Hepatocyte (in vitro differentiated cells): ENCODE results near the gene EXPH5. TPM values are rescaled to one million over a fixed set of nuclear protein-coding genes. Genes with fewer than 3 reads are reported as not detected.
A peak's percentile ranks its signal among the peaks of the same experiment; 100 is the strongest.

Source experiments
- DNase-seq: peaks from one replicate; pipeline ENCODE4 v3.0.0-alpha.2; 2016; ENCODE audit warnings: low spot score
- H2AFZ ChIP-seq: fragments of 200-600 bp; sonication (generic); 2 replicates; pipeline ENCODE4 v1.6.0; 2016; ENCODE audit warnings: antibody characterized with exemption, mild to moderate bottlenecking
- H3K27ac ChIP-seq: fragments of 200-600 bp; sonication (generic); 2 replicates; pipeline ENCODE4 v1.5.1; 2016; ENCODE audit warnings: mild to moderate bottlenecking
- H3K27me3 ChIP-seq: fragments of 200-600 bp; sonication (generic); 2 replicates; pipeline ENCODE4 v1.6.1; 2016
- H3K36me3 ChIP-seq: fragments of 200-600 bp; sonication (generic); replicated peaks from 2 replicates; pipeline ENCODE4 v1.5.1; 2016; ENCODE audit warnings: low read depth; ENCODE audit not compliant: insufficient read depth
- H3K4me1 ChIP-seq: fragments of 200-600 bp; sonication (generic); 2 replicates; pipeline ENCODE4 v1.5.1; 2016; ENCODE audit warnings: mild to moderate bottlenecking, moderate library complexity; ENCODE audit not compliant: insufficient read depth
- H3K4me2 ChIP-seq: fragments of 200-600 bp; sonication (generic); 2 replicates; pipeline ENCODE4 v1.6.0; 2016
- H3K4me3 ChIP-seq: fragments of 200-600 bp; sonication (generic); 2 replicates; pipeline ENCODE4 v1.5.1; 2016; ENCODE audit warnings: mild to moderate bottlenecking
- H3K79me2 ChIP-seq: fragments of 200-600 bp; sonication (generic); 2 replicates; pipeline ENCODE4 v1.6.0; 2017; ENCODE audit warnings: mild to moderate bottlenecking
- H3K9me2 ChIP-seq: fragments of 200-600 bp; sonication (generic); replicated peaks from 2 replicates; pipeline ENCODE4 v1.6.0; 2017; ENCODE audit warnings: mild to moderate bottlenecking; ENCODE audit not compliant: insufficient read depth
- H3K9me3 ChIP-seq: fragments of 200-600 bp; sonication (generic); 2 replicates; pipeline ENCODE4 v1.5.1; 2016; ENCODE audit warnings: low read depth, mild to moderate bottlenecking
- H4K20me1 ChIP-seq: fragments of 200-600 bp; sonication (generic); 2 replicates; pipeline ENCODE4 v1.6.0; 2016; ENCODE audit warnings: mild to moderate bottlenecking; ENCODE audit not compliant: insufficient read depth, poor library complexity, severe bottlenecking
- EZH2 ChIP-seq: fragments of 200-600 bp; sonication (generic); IDR thresholded peaks from 2 replicates; pipeline ENCODE4 v1.6.1; 2016; ENCODE audit warnings: antibody characterized with exemption, mild to moderate bottlenecking, borderline replicate concordance
- EZH2phosphoT487 ChIP-seq: fragments of 200-600 bp; sonication (generic); IDR thresholded peaks from one replicate; pipeline ENCODE4 v1.6.1; 2018; ENCODE audit warnings: antibody characterized with exemption, mild to moderate bottlenecking, low read depth, moderate library complexity; ENCODE audit not compliant: unreplicated experiment, severe bottlenecking
- WGBS: methylation state at CpG from one replicate; pipeline ENCODE4 v1.1.6; 2016; ENCODE audit warnings: low lambda C conversion rate; ENCODE audit errors: missing lambda C conversion rate; 5-methylcytosine and 5-hydroxymethylcytosine counted together
- polyA plus RNA-seq: library from polyadenylated mRNA; unstranded; fragments of >200 nt; fragmentation: Nextera tagmentation; extraction: Ambion mirVana; gene quantifications from 2 replicates; pipeline ENCODE4 v1.2.1, GENCODE V29; 2016
- total RNA-seq: library from RNA; depleted of rRNA; stranded (reverse); fragments of >200 nt; gene quantifications from 2 replicates; pipeline ENCODE4 v1.2.3, GENCODE V29; 2014
- TF ChIP-seq, protein P1 (sequence below): fragments of 200-600 bp; sonication (generic); IDR thresholded peaks from 2 replicates; pipeline ENCODE4 v1.5.1; 2016; ENCODE audit warnings: antibody characterized with exemption, mild to moderate bottlenecking; ENCODE audit not compliant: poor library complexity

EXPH5 gene
- total and polyA plus RNA-seq, 2 experiments from 2014 or later, result 1.8 to 4.5 TPM

DNA sequence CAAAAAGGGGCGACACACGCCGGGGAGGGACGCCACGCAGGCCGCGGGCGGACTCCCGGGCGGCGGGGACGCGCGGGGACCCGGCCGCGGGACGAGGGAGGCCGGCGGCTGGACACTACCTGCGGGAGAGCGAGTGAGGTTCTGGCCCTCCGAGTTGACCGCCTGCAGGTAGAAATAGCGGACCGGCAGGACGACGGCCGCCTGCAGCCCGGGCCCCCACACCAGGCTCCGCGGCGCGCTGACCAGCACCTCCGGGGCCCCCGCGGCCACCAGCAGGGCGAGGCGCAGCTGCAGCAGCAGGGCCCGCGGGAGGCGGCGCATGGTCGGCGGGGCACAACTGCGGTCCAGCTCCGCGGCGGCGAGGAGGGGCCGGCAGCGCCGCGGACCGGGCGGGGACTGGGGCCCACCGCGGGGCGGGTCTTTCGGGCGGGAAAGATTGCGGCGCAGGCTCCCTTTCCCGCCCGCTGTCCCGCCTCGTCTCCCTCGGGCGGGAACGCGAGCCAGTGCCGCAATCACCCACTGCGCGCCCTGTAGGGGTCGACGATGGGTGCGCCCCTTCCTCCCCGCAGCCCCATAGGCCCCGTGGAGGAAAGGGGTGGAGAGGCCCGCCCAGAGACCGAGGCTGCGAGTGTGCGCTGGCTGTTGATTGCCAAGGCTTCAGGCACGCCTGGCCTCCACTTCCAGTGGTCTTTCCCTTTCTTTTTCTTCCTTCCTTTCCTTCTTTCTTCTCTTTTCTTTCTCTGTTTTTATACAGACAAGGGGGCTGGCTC lies 95.3 kb downstream of the EXPH5 start, which contains the start of gene POGLUT3:
Gene POGLUT3 (minus strand): TSS at position 339 of the 770 bp plus-strand sequence. CDS start 18 bp downstream, at position 321.
- H2AFZ ChIP-seq, result peak within 1 kb of the TSS; percentile 71
- no peaks in the 10 kb centered on the region for H3K27me3 ChIP-seq
- H3K36me3 ChIP-seq, result no peaks in the 10 kb centered on the region
- peak; percentile 86 for DNase-seq
- H4K20me1 ChIP-seq, result no peaks in the 10 kb centered on the region
- H3K79me2 ChIP-seq, result peaks cover 17% of the 10 kb centered on the region
- peak within 1 kb of the TSS; percentile 25 for H3K4me3 ChIP-seq
- no peaks in the 10 kb centered on the region for H3K9me2 ChIP-seq
- peak within 1 kb of the TSS; percentile 90 for H3K27ac ChIP-seq
- peak within 1 kb of the TSS; percentile 77 for H3K4me2 ChIP-seq
- 3% methylated on average over 45 of the region's 84 CpGs for WGBS
- peaks cover 14% of the 10 kb centered on the region for H3K4me1 ChIP-seq
- no peaks in the 10 kb centered on the region for H3K9me3 ChIP-seq
- TF ChIP-seq, protein P1, sequence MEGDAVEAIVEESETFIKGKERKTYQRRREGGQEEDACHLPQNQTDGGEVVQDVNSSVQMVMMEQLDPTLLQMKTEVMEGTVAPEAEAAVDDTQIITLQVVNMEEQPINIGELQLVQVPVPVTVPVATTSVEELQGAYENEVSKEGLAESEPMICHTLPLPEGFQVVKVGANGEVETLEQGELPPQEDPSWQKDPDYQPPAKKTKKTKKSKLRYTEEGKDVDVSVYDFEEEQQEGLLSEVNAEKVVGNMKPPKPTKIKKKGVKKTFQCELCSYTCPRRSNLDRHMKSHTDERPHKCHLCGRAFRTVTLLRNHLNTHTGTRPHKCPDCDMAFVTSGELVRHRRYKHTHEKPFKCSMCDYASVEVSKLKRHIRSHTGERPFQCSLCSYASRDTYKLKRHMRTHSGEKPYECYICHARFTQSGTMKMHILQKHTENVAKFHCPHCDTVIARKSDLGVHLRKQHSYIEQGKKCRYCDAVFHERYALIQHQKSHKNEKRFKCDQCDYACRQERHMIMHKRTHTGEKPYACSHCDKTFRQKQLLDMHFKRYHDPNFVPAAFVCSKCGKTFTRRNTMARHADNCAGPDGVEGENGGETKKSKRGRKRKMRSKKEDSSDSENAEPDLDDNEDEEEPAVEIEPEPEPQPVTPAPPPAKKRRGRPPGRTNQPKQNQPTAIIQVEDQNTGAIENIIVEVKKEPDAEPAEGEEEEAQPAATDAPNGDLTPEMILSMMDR, result no peak
- TF ChIP-seq EZH2phosphoT487 (no peak), EZH2 (no peak)

DNA sequence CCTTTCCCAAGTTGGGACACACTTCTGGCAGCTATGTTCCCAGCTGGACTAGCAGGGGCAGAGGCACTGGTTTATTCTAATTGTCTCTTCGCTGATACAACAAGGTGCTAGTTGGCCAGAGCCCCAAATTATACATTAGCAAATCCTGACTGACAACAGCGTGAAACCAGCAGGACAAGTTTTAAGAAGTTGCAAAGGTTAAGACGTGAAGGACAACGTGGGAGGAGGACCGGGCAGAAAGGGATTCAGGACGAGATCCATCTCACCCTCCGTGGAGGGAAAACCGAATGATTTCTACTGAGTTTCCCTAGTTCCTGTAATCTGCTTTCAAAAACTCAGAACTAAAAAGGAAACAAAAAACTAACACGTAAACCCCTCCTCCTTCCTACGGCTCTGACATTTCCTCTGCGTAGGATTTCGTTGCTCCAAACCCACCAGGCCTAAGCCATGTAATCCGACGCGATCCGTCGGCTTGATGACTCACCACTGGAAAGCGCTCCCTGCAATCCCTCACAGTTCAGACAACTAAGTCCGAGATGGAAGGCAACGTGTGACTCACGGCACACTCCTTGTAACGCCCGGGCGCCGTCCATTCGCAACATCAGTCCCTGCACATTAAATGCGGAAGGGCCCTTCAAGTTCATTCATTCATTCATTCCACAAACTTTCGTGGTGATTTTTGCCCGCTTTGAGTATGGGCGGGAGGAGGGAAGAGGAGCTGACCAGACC lies 96.1 kb downstream of the EXPH5 start:
- H3K4me2 ChIP-seq, result peak overlapping the region; percentile 77
- peak overlapping the region; percentile 71 for H2AFZ ChIP-seq
- no peaks in the 10 kb centered on the region for H3K9me2 ChIP-seq
- no peaks in the 10 kb centered on the region for H3K36me3 ChIP-seq
- DNase-seq, result peak; percentile 96
- H4K20me1 ChIP-seq, result no peaks in the 10 kb centered on the region
- peak overlapping the region; percentile 25 for H3K4me3 ChIP-seq
- H3K27me3 ChIP-seq, result no peaks in the 10 kb centered on the region
- TF ChIP-seq EZH2, result no peak
- TF ChIP-seq, protein P1, result no peak
- TF ChIP-seq EZH2phosphoT487, result no peak
- H3K27ac ChIP-seq, result peak overlapping the region; percentile 90
- peaks cover 17% of the 10 kb centered on the region for H3K79me2 ChIP-seq
- peaks cover 14% of the 10 kb centered on the region for H3K4me1 ChIP-seq
- no peaks in the 10 kb centered on the region for H3K9me3 ChIP-seq
- 1% methylated on average over 30 of the region's 30 CpGs for WGBS

DNA sequence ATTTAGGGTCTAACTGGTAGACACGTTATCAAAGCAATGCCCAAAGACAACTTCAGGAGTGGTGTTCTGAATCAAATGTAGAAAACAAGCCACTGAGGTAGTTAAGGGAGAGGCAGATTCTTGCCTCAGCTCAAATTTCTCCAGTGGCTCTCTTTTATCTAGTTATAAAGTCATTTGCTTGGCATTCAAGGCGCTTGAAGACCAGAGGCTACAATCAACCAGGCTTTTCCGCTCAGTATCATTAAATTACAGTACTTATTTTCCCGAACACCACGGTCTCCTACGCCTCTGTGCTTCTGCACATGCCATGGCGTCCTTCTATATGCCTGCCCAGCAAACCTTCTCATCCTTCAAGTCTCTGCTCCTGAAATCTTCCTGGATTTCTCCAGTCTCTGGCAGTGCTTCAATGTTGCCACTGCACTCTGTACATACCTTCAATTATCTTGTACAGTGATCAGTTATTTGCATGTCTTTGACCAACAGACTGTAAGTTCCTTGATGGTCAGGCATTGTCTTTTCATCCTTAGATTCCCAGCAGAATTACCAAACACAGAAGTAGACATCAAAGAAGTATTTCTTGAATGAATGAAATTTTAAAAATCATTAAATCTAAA lies 96.8 kb downstream of the EXPH5 start:
- no peaks in the 10 kb centered on the region for H3K36me3 ChIP-seq
- no peaks in the 10 kb centered on the region for H3K27me3 ChIP-seq
- H3K4me1 ChIP-seq, result peaks cover 14% of the 10 kb centered on the region
- peak overlapping the region; percentile 77 for H3K4me2 ChIP-seq
- peak; percentile 17 for DNase-seq
- H2AFZ ChIP-seq, result peak overlapping the region; percentile 49
- WGBS, result 45% methylated on average over 7 of the region's 7 CpGs
- peak overlapping the region; percentile 90 for H3K27ac ChIP-seq
- H3K4me3 ChIP-seq, result peak overlapping the region; percentile 5
- H3K9me3 ChIP-seq, result no peaks in the 10 kb centered on the region
- no peaks in the 10 kb centered on the region for H4K20me1 ChIP-seq
- TF ChIP-seq EZH2, result no peak
- TF ChIP-seq, protein P1, result no peak
- no peaks in the 10 kb centered on the region for H3K9me2 ChIP-seq
- peaks cover 17% of the 10 kb centered on the region for H3K79me2 ChIP-seq
